Loucy (cell line): ENCODE measurements around the gene CLSTN3.

Source experiments
- CTCF ChIP-seq: fragments of 200-600 bp; sonication (generic); conservative IDR thresholded peaks from 2 replicates; pipeline ENCODE4 v1.5.1; 2014; ENCODE audit warnings: mild to moderate bottlenecking, antibody characterized with exemption, low read length
- EZH2phosphoT487 ChIP-seq: fragments of 200-600 bp; IDR thresholded peaks from 2 replicates; pipeline ENCODE4 v1.6.1; 2018; ENCODE audit warnings: antibody characterized with exemption, mild to moderate bottlenecking, moderate library complexity, borderline replicate concordance

GRCh38 chr12:7116196-7116595 lies 14.0 kb upstream of the CLSTN3 start:
- TF ChIP-seq EZH2phosphoT487, result no peak
- TF ChIP-seq CTCF, result no peak
